NT2/D1 (cell line): ENCODE measurements around the gene ARL17A.
"Not testable (repeated sequence)": the region's sequence is repeated elsewhere in the genome, so short reads cannot be mapped to it uniquely, and the experiment has no call there.

Experiments used
- DNase-seq: peaks from one replicate; pipeline ENCODE4 v3.0.0-alpha.2; 2011; ENCODE audit warnings: low read depth, low spot score
- H3K27me3 ChIP-seq: 2 replicates; pipeline ENCODE4 v1.6.0; 2011; ENCODE audit warnings: mild to moderate bottlenecking; ENCODE audit not compliant: insufficient read length, insufficient read depth
- H3K36me3 ChIP-seq: 2 replicates; pipeline ENCODE4 v1.6.1; 2011; ENCODE audit warnings: mild to moderate bottlenecking, low read length, mixed read lengths; ENCODE audit not compliant: insufficient read depth, insufficient read length
- H3K4me1 ChIP-seq: 2 replicates; pipeline ENCODE4 v1.5.1; 2011; ENCODE audit not compliant: insufficient read depth, insufficient read length
- H3K4me3 ChIP-seq: 2 replicates; pipeline ENCODE4 v1.5.1; 2011; ENCODE audit warnings: low read depth; ENCODE audit not compliant: insufficient read length
- H3K9ac ChIP-seq: 2 replicates; pipeline ENCODE4 v1.6.0; 2011; ENCODE audit warnings: low read depth; ENCODE audit not compliant: insufficient read length
- H3K9me3 ChIP-seq: 2 replicates; pipeline ENCODE4 v1.5.1; 2011; ENCODE audit warnings: mild to moderate bottlenecking, low read length; ENCODE audit not compliant: insufficient read depth

ARL17A gene

DNA sequence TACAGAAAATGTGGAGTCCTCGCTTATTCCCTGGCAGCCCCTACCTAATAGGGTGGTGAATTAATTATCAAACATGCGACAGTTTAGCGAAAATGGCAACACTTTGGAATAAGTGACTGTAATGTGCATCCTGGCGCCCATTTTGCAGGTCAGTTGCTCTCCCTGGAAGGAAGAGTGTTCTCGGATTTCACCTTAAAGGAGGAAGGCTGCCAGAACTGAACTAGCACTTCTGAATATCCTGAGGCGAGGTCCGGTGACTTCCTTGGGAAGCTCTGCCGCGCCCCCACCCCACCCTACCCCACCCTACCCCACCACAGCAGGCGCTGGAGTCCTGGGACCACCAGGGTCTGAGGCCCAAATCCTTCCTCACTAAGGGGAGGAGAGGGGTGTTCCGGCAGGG is 67.3 kb downstream of the ARL17A start, which contains the start of gene LRRC37A2:
Gene LRRC37A2, plus strand, starts transcription at position 301 of the 400 bp plus-strand sequence. CDS start 245 bp downstream, outside the sequence.
- not testable (repeated sequence) for H3K4me3 ChIP-seq, H3K9me3 ChIP-seq, H3K4me1 ChIP-seq, H3K9ac ChIP-seq, H3K27me3 ChIP-seq, DNase-seq, H3K36me3 ChIP-seq

DNA sequence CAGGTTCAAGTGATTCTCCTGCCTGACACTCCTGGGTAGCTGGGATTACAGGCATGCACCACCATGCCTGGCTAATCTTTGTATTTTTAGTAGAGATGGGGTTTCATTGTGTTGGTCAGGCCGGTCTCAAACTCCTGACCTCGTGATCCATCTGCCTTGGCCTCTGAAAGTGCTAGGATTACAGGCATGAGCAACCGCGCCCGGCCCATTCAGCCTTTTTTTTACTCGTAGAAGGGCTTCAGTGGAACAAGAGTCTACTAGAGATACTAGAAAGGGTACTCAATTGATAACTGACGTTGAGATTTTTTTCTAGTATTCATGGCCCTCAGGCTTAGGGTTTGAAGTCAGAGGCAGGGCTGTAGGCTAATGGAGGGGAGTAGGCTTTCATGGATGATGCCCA is 73.6 kb downstream of the ARL17A start:
- H3K36me3 ChIP-seq, H3K27me3 ChIP-seq, DNase-seq, H3K4me1 ChIP-seq, H3K9ac ChIP-seq, H3K4me3 ChIP-seq, H3K9me3 ChIP-seq: not testable (repeated sequence)

GRCh38 chr17:46499437-46500139 is 79.9 kb downstream of the ARL17A start:
- not testable (repeated sequence) for H3K36me3 ChIP-seq, H3K9ac ChIP-seq, H3K9me3 ChIP-seq, H3K4me1 ChIP-seq, H3K27me3 ChIP-seq, H3K4me3 ChIP-seq, DNase-seq

DNA sequence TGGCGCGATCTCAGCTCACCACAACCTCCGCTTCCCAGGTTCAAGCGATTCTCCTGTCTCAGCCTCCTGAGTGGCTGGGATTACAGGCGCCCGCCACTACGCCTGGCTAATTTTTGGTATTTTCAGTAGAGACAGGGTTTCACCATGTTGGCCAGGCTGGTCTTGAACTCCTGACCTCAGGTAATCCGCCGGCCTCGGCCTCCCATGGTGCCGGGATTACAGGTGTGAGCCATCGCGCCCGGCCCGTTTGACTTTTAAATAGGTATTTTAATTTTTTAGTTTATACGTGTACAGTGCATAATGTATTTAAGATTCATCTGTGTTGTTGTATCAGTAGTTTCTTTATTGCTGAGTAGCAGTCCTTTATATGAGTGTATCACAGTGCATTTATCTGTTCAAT is 87.5 kb downstream of the ARL17A start:
- H3K4me3 ChIP-seq, H3K4me1 ChIP-seq, H3K9me3 ChIP-seq, H3K27me3 ChIP-seq, H3K36me3 ChIP-seq, H3K9ac ChIP-seq, DNase-seq: not testable (repeated sequence)

DNA sequence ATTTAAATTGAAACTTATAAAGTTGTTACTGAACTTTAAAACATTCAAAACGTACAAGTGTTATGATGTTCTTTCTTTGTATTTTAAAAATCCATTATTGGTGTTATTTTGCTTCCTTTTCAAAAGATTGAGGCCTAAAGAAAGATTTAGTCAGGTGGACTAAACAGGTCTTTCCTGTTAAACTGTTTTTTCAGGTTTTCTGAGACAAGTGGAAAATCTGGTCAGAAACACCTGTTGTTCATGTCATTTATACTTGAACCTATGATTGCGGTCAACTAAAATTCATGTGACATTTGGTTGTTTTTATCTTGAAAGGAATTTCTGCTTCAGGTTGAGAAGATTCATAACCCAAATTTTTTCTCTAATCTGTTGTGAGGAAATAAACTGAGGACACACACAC is 98.2 kb downstream of the ARL17A start:
- H3K36me3 ChIP-seq, H3K4me1 ChIP-seq, DNase-seq, H3K9me3 ChIP-seq, H3K27me3 ChIP-seq, H3K9ac ChIP-seq, H3K4me3 ChIP-seq: not testable (repeated sequence)

DNA sequence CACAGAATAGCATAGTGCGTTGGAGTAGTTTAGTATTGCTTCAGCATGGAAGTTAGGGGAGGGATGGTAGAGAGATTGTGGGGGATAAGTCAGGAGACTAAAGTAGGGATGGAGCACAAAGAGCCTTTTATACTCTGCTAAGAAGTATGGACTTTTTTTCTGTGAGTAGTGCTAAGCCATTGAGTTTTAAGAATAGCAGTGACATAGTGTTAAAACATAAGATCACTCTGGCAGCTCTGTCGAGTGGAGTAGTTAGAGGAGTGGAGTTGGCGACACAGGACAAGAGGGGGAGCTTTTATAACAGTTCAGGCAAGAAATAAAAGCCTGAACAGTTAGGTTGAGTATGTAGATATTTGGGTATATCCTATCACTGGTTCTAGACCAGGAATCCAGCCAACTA is 100.7 kb downstream of the ARL17A start:
- not testable (repeated sequence) for H3K9ac ChIP-seq, H3K36me3 ChIP-seq, H3K4me1 ChIP-seq, H3K9me3 ChIP-seq, DNase-seq, H3K27me3 ChIP-seq, H3K4me3 ChIP-seq

- H3K9ac ChIP-seq, H3K9me3 ChIP-seq, H3K27me3 ChIP-seq, H3K36me3 ChIP-seq, H3K4me3 ChIP-seq, H3K4me1 ChIP-seq, DNase-seq: not testable (repeated sequence)
Observed at GRCh38 chr17:46475583-46475982, 103.9 kb downstream of the ARL17A start.

DNA sequence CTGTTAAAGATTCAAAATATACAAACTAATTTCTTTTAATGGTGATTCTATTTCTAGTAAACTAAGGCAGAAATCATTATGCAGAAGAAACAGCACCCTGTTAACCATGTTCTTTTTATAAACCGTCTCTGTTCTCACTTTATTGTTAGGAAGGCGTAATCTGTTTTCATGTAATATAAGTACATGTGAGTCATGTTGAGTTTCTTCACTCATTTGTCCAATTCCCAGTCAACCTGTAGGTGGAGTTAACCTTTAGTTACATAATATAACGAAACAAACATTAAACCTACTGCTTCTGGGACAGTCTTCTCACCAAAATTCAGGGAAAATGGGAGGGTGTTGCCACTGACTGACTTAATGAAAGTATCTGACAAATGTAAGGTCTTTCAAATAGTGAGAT is 105.0 kb downstream of the ARL17A start:
- DNase-seq = not testable (repeated sequence)

DNA sequence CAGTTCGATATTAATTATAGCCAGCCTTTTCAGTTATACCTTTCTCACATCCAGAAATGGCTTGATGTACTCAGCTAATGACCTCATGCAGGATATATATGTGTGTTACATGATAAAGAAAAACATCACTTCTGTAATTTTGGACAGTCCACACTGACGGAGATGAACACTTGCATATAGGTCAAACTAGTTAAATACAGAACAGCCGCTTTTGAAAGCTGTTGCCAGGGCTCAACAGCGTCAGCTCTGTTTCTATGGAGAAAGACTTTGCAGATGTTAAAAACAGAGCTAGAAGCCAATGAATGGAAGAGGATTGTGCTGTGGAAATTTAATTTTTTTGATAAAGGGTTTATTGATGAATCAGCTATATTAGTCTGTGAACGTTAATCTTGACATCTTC is 111.9 kb downstream of the ARL17A start:
- not testable (repeated sequence) for H3K27me3 ChIP-seq, DNase-seq

More for the DNA sequence above, 105.0 kb downstream of the ARL17A start:
- not testable (repeated sequence) for H3K27me3 ChIP-seq, H3K4me3 ChIP-seq, H3K9me3 ChIP-seq, H3K36me3 ChIP-seq, H3K4me1 ChIP-seq, H3K9ac ChIP-seq

More for the DNA sequence above, 111.9 kb downstream of the ARL17A start:
- not testable (repeated sequence) for H3K36me3 ChIP-seq, H3K4me1 ChIP-seq, H3K9ac ChIP-seq, H3K9me3 ChIP-seq, H3K4me3 ChIP-seq
